ENCODE data around the gene DRAP1.

Gene DRAP1

GRCh38 chr11:65919141-65919572, at the start of gene DRAP1:
TSS of gene DRAP1 (plus strand) at chr11:65919426. CDS start at chr11:65919502, 76 bp downstream.
- peak; percentile 99 for DNase-seq

DNA sequence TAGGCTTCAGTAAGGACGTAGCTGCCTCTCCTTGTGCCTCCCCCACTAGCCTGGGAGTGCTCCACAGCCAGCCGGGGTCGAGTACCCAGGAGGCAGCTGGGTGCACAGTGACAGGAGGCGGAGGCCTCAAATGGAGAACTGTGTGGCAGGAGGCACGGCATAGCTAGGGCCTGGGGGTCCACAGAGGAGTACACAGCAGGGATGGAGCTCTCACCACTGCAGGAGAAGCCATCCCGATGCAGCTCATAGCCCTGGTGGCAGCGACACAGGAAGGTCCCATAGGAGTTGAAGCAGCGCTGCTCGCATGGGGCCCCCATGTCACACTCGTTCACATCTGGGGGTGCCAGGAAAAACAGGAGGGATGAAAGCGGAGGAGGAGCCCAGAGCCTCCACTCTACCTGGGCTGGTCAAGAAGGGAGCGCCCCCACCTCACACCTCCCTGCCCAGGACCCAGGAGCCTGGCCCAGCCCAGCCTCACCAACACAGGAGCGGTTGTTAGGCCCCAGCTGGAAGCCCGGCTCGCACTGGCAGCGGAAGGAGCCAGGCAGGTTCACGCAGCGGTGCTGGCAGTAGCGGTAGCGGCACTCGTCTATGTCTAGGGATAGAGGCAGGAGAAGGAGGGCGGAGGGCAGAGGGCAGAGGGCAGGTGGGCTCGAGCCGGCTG, 49.5 kb upstream of the DRAP1 start:
- DNase-seq: no peak

DNA sequence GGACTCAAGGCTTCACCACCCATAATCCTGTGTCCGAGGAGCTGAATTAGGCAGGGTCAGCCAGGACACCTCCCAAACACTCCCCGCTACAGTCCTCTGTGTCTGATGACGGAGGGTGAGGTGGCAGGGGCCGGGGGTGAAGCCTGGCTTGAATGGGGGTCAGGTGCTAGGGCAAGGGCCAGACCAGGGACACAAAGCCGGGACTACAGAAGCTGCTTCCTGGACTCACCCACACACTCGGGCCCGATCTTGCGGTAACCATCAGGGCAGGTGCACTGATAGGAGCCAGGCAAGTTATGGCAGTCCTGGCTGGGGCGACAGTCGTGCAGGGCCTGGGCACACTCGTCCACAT, 48.9 kb upstream of the DRAP1 start:
- no peak for DNase-seq

DNA sequence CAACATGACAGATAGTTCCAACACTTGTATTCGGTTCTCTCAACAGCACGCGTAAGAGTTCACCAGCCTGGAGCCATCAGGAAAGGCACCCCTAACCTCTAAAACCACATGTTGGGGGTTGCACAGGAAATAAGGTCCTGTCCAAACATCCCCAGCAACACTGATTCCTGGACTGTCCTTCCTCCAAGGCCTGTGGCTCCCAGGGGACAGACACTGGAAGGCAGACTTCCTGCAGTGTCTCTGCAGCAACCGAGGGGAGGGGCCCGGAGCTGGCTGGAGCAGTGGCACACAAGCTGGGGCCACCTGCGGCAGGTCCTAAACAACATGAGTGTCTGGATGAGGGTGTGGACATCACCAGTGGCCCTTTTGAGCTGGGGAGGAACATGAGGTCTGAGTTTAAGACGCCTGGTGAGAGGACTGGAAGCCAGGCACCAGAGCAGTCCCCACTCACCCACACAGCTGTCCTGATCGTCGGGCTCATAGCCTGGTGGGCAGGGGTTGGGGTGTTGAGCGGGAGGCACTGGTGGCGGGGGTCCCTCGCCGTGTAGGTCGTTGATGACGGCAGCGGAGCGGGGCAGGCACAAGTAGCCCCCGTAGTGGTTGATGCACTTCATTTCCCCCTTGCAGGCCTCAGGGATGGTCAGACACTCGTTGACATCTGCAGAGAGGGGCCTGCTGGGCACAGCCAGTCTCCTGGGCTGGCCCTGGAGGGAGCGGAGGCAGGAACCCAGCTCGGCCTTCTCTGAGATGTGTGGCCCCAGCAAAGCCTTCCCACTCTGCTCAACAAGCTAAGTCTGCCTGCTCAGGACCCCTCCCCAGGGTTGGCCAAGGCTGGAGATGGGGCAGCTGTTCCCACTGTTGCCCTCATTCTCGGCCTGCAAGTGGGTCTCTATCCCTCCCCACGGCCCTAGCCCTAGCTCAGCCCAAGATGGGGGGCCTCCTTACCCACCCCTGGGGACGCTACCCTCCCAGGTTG, 48.2 kb upstream of the DRAP1 start:
- no peak for DNase-seq

DNA sequence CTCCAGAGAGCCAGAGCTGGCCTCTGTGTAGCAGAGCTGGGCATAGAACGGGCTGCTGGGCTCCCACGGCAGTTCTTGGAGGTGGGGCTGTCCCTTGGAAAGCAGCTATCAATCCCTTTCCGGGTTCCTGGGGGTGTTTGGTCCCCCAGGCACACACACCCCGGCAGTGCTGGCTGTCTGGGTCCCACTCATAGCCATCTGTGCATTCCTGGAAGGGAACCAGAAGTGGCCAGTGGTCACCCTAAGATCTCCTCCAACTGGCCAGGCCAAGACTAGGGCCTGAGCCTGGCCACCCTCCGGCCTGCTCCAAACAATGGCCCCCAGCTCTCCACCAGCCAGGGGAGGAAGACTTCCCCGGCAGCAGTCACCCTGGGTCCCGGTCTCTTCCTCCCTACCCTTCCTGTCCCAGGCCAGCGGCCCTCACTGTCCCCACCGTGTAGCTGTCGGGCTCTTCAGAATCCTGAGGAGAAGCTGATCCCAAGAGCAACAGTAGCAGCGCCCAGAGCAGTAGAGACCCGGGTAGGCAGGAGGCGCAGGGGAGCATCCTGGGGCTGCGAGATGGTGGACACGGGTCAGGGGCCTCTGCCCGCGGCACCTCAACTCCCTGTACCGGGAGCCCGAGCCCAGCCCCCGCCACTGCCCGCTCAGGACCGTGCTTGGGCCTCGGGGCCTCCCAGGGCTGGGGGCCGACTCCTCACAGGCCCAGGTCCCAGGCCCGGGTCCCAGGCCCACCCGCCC, 47.2 kb upstream of the DRAP1 start:
- no peak for DNase-seq

DNA sequence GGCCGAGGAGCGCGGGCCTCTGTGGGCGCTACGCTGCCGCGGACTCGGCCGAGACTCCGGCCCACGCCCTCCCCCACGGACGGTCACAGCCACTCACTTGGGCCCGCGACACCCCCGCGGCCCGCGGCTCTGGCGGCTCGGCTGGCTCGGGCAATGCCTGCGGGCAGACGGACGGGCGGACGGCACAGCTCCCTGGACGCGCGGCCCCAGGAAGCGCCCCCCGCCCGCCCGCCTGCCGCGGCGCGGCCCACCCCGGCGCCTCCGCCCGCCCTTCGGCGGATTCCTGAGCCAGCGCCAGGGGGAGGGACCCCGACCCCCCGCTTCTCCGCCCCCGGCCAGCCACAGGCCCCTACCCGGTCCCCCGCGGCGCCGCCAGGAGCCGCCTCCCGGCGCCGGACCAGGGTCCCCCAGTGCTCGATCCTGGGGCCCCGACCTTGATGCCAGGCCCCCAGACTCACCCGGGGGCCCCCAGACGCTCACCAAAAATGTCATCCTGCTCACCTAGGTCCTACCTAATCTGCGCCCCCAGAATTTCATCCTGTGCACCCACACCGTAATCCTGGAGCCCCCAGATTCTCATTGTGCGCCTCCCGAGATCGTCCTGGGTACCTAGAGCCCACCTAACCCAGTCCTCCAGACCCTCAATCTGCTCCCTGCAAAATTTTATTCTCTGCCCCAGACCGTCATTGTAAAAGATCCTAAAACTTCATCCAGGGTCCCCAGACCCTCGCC, 46.5 kb upstream of the DRAP1 start, which contains the start of gene EFEMP2:
EFEMP2 (minus strand) TSS at position 215 of the 732 bp plus-strand sequence. CDS start 446 bp downstream, outside the sequence.
- no peak for DNase-seq

DNA sequence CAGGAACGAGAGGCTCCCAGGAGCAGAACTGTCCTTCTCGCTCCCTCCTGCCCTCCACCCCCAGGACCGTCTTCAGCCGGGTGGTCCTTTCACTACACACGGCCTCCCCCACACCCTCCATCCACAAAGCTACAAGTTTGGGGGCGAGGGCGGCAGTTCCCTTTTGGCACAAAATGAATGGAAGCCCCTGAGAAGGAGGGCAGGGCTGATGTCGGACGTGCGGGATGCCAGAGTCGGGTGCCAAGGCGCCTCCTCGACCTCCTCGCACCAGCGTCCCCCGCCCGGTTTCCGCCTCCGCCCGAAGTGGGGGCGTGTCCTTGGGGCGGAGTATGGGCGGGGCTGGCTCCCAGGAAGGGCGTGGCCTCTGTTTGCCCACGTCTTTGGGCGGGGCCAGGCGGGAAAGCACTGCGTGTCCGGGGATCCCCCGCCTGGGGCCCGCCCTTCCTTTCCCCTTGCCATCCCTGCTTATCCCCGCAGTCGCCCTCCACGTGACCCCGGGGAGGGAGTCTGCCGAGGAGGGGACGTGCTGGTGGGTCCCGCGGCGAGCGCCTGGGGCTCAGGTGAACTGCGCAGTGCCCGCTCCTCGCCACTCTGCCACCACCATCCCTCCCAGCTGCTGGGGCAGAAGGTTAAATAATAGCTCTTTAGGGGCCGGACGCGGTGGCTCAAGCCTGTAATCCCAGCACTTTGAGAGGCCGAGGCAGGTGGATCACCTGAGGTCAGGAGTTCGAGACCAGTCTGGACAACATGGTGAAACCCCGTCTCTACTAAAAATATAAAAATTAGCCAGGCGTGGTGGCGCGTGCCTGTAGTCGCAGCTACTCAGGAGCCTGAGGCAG, 45.7 kb upstream of the DRAP1 start:
- DNase-seq: peak; percentile 99

DNA sequence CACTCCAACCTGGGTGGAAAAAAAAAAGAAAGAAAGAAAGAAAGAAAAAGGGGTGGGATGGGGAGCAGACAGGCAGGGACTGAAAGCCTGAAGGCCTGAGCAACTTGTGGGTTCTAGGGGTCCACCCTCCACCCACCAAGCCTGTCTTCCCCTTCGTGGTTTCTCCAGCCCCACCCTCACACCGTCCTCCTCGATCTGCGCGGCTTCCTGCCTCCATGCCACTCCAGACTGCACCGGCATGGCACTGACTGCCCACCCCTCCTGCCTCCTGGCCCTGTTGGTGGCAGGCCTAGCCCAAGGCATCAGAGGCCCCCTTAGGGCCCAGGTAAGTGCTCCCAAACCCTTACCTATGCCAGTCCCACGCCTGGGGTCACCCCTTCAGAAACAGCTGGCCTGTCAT, 39.6 kb upstream of the DRAP1 start, which contains the start of gene CTSW:
CTSW (plus strand) TSS at position 221 of the 400 bp plus-strand sequence; CDS start at position 239, 18 bp downstream.
- DNase-seq: peak; percentile 66

DNA sequence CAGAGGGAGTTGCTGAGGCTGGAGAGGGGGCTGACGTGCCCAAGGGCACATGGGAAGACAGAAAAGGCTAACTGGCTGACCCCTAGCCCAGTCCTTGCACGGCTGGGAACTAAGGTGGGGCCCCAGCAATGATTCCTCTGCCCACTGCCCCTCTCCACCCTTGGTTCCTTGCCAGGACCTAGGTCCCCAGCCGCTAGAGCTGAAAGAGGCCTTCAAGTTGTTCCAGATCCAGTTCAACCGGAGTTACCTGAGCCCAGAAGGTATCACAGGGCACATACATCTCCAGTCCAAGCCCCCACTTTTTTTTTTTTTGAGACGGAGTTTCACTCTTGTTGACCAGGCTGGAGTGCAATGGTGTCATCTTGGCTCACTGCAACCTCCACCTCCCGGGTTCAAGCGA, 39.2 kb upstream of the DRAP1 start:
- DNase-seq: no peak

- peak; percentile 43 for DNase-seq
These were observed 38.3 kb upstream of the DRAP1 start for GRCh38 chr11:65880844-65881421.

DNA sequence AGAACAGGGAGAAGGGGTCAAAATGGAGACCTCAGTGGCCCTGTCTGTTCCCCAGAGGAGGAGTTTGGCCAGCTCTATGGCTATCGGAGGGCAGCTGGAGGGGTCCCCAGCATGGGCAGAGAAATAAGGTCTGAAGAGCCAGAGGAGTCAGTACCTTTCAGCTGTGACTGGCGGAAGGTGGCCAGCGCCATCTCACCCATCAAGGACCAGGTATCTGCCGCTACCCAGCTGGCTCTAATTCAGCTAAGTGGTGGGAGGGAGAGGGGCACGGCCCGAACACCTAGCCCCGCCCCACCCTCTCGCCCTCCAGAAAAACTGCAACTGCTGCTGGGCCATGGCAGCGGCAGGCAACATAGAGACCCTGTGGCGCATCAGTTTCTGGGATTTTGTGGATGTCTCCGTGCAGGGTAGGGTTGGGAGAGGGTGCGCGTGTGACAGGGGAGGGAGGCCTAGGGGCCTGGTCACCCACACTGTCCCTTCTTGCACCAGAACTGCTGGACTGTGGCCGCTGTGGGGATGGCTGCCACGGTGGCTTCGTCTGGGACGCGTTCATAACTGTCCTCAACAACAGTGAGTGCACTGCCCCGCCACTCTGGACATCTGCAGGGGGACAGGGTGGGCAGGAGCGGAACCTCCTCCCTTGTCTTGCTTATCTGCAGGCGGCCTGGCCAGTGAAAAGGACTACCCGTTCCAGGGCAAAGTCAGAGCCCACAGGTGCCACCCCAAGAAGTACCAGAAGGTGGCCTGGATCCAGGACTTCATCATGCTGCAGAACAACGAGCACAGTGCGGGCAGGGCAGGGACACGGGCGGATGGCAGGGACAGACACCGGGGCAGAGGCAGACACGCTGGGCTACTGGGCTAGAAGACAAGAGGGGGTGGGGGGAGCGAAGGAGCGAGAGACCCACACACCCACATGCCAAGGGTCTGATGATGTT, 36.8 kb upstream of the DRAP1 start:
- DNase-seq: no peak

GRCh38 chr11:65883058-65883761, 36.0 kb upstream of the DRAP1 start:
- DNase-seq: no peak

DNA sequence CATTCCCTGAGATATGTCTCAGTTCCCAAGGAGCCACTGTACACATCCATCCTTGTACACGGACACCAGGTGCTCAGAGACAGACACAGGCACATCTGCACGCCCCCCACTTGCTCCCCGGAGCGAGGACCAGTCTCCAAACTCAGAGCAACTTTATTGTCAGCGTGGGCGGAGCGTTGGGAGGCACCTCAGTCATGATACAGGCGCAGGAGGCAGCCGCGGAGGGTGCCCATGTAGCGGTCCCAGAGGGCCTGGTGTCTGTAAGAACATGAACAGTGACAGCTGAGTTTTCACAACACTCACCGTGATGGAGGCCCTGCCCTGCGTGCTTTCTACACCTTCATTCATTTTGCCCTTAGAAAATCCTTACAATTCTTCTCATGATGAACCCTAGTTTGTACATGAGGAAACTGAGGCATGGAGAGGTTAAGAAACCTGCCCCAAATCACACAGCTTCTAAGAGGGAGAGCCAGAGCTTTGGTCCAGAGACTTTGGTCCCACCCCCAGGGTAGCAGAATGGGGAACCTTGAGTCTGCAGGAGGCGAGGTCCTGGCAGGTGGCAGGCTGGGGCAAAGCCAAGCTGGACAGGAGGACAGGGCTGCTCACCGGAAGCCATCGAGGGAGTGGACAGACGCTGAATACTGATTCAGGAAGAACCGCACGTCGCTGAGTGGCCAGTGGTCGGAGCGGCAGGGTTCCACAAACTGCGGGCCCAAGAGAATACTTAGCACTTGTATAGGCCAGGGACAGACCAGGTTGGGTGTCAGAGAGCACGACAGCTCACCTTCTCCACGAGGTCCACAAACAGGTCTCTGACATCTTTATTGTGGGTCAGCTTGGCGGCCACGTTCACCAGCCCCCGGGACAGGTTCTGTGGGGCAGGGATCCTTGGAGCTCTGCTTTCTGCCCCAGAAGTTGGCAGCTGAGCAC, 35.2 kb upstream of the DRAP1 start:
- no peak for DNase-seq

- peak; percentile 88 for DNase-seq
These were observed 34.5 kb upstream of the DRAP1 start for GRCh38 chr11:65884716-65885092.

- no peak for DNase-seq
These were observed 34.0 kb upstream of the DRAP1 start for GRCh38 chr11:65885231-65885630.

- DNase-seq: no peak
These were observed 33.3 kb upstream of the DRAP1 start for GRCh38 chr11:65885808-65886536.

Data from stimulated activated CD8-positive, alpha-beta memory T cell treated with anti-CD3 and anti-CD28 coated beads, Interleukin-4, amount 100 ng/mL, for 48 hours (primary cell).